HCT116 (cell line): ENCODE measurements around the gene CST2. TPM values are rescaled to one million over a fixed set of nuclear protein-coding genes. Genes with fewer than 3 reads are reported as not detected.

Source experiments
- ATAC-seq: fragments of 200-7000 bp; cut with Tn5 transposase; 2 replicates; pipeline ENCODE4 v1.9.1; 2020; ENCODE audit warnings: mild to moderate bottlenecking, moderate library complexity
- BruUV-seq: library from RNA; stranded (reverse); fragments of 400-500 nt; replicated peaks from 2 replicates; lab custom pipeline; 2021; lab: Mats Ljungman, UMichigan
- CTCF ChIA-PET: fragments of 300-600 bp; sonication (Branson Sonifier 250); formaldehyde crosslinking; loops from one replicate; lab custom pipeline; 2021; ENCODE audit warnings: antibody characterized with exemption; lab: Charles Lee
- POLR2A ChIA-PET: fragments of 300-600, 350-600 bp; sonication (Branson Sonifier 250); formaldehyde crosslinking; loops from one replicate; lab custom pipeline; 2021; ENCODE audit warnings: antibody characterized with exemption; lab: Charles Lee
- RAD21 ChIA-PET, 2 experiments: fragments of 300-600 bp; sonication (Branson Sonifier 250); formaldehyde crosslinking; loops; one replicate each; lab custom pipeline; 2023; ENCODE audit warnings: low total read pairs in 2 of 2; ENCODE audit not compliant: uncharacterized antibody in 2 of 2, unreplicated experiment in 2 of 2, low non-redundant PET in 1 of 2; lab: Charles Lee
- DNase-seq: peaks from one replicate; pipeline ENCODE4 v3.0.0-alpha.2; 2010; ENCODE audit warnings: low read depth, low spot score
- H2AFZ ChIP-seq: fragments of 200-600 bp; shearing (Covaris generic), sonication (generic); 2 replicates; pipeline ENCODE4 v1.6.1; 2017; ENCODE audit warnings: low read depth, mixed run types, mixed read lengths, antibody characterized with exemption, low read length; ENCODE audit not compliant: poor library complexity, severe bottlenecking
- H3K27ac ChIP-seq: 2 replicates; pipeline ENCODE4 v1.5.1; 2012; ENCODE audit warnings: low read depth, low read length
- H3K27me3 ChIP-seq: fragments of 200-600 bp; sonication (generic); 2 replicates; pipeline ENCODE4 v1.6.1; 2016; ENCODE audit warnings: mixed run types, low read length, mixed read lengths; ENCODE audit not compliant: insufficient read depth
- H3K36me3 ChIP-seq, 2 experiments: fragments of 200-500 bp in 1 of 2; fragments of 200-600 bp in 1 of 2; sonication (Bioruptor generic) in 1 of 2; sonication (generic) in 1 of 2; 2 replicates each; pipeline versions ENCODE4 v1.5.1 to v1.6.1; 2014 to 2016; ENCODE audit warnings: low read length in 2 of 2, inconsistent platforms in 1 of 2, mixed read lengths in 1 of 2, mixed run types in 1 of 2; ENCODE audit not compliant: insufficient read depth in 2 of 2, control insufficient read depth in 1 of 2
- H3K4me1 ChIP-seq, 2 experiments: fragments of 200-600 bp in 1 of 2; sonication (generic) in 1 of 2; 2 replicates each; pipeline versions ENCODE4 v1.5.1 to v1.6.1; 2012 to 2017; ENCODE audit warnings: low read length in 2 of 2, inconsistent platforms in 1 of 2, mild to moderate bottlenecking in 1 of 2, mixed read lengths in 1 of 2, mixed run types in 1 of 2, moderate library complexity in 1 of 2; ENCODE audit not compliant: insufficient read depth in 2 of 2, control insufficient read depth in 1 of 2
- H3K4me2 ChIP-seq: fragments of 200-600 bp; sonication (generic); 2 replicates; pipeline ENCODE4 v1.6.1; 2017; ENCODE audit warnings: mixed run types, low read length, mixed read lengths
- H3K4me3 ChIP-seq, 2 experiments: fragments of 200-600 bp in 1 of 2; sonication (generic) in 1 of 2; replicated peaks in 1 of 2; 2 replicates each; pipeline ENCODE4 v1.5.1; 2011 to 2016; ENCODE audit warnings: low read length in 2 of 2, control low read depth in 1 of 2, low read depth in 1 of 2, mild to moderate bottlenecking in 1 of 2, mixed read lengths in 1 of 2, mixed run types in 1 of 2
- H3K79me2 ChIP-seq: fragments of 200-600 bp; sonication (generic); 2 replicates; pipeline ENCODE4 v1.6.1; 2017; ENCODE audit warnings: mild to moderate bottlenecking, mixed run types, low read length, moderate library complexity, mixed read lengths; ENCODE audit not compliant: insufficient read depth
- H3K9ac ChIP-seq: fragments of 200-600 bp; sonication (generic); 2 replicates; pipeline ENCODE4 v1.6.1; 2016; ENCODE audit warnings: low read length, mixed read lengths
- H3K9me2 ChIP-seq: fragments of 200-600 bp; sonication (generic), shearing (Covaris generic); 2 replicates; pipeline ENCODE4 v1.6.1; 2017; ENCODE audit warnings: mixed run types, mild to moderate bottlenecking, moderate library complexity; ENCODE audit not compliant: insufficient read depth
- H3K9me3 ChIP-seq, 2 experiments: fragments of 200-500 bp in 1 of 2; fragments of 200-600 bp in 1 of 2; sonication (Bioruptor generic) in 1 of 2; sonication (generic) in 1 of 2; 2 replicates each; pipeline ENCODE4 v1.6.1; 2014 to 2017; ENCODE audit warnings: low read length in 2 of 2, mixed read lengths in 2 of 2, inconsistent platforms in 1 of 2, low read depth in 1 of 2, mild to moderate bottlenecking in 1 of 2, mixed run types in 1 of 2, moderate library complexity in 1 of 2; ENCODE audit not compliant: control insufficient read depth in 1 of 2, insufficient read depth in 1 of 2
- H4K20me1 ChIP-seq: fragments of 200-600 bp; sonication (generic), shearing (Covaris generic); 2 replicates; pipeline ENCODE4 v1.6.1; 2017; ENCODE audit warnings: mixed run types, mild to moderate bottlenecking, moderate library complexity; ENCODE audit not compliant: insufficient read depth
- CBX3 ChIP-seq: IDR thresholded peaks from 2 replicates; pipeline ENCODE4 v1.6.1; 2012; ENCODE audit warnings: low read depth
- CEBPB ChIP-seq: IDR thresholded peaks from 2 replicates; pipeline ENCODE4 v1.6.1; 2012; ENCODE audit warnings: low read depth
- CTCF ChIP-seq, 3 experiments: fragments of 200-600 bp in 1 of 3; sonication (generic) in 1 of 3; IDR thresholded peaks in 2 of 3; conservative IDR thresholded peaks in 1 of 3; 2 replicates each; pipeline ENCODE4 v1.5.1; 2012 to 2017; ENCODE audit warnings: low read depth in 2 of 3, low read length in 2 of 3, antibody characterized with exemption in 1 of 3, borderline replicate concordance in 1 of 3, control low read depth in 1 of 3, mild to moderate bottlenecking in 1 of 3, mixed read lengths in 1 of 3, mixed run types in 1 of 3, moderate library complexity in 1 of 3; ENCODE audit not compliant: insufficient read depth in 1 of 3
- EZH2phosphoT487 ChIP-seq: fragments of 200-600 bp; IDR thresholded peaks from 2 replicates; pipeline ENCODE4 v1.6.1; 2018; ENCODE audit warnings: antibody characterized with exemption, borderline replicate concordance
- MAX ChIP-seq: IDR thresholded peaks from 2 replicates; pipeline ENCODE4 v1.6.1; 2012
- POLR2A ChIP-seq: IDR thresholded peaks from 2 replicates; pipeline ENCODE4 v1.7.0; 2011; ENCODE audit warnings: borderline replicate concordance; ENCODE audit not compliant: insufficient read depth, insufficient read length; ENCODE audit errors: extremely low read depth
- POLR2AphosphoS5 ChIP-seq: IDR thresholded peaks from 2 replicates; pipeline ENCODE4 v1.6.1; 2011; ENCODE audit warnings: mild to moderate bottlenecking, low read depth, low read length, moderate library complexity
- RAD21 ChIP-seq: IDR thresholded peaks from 2 replicates; pipeline ENCODE4 v1.6.1; 2012; ENCODE audit warnings: low read depth, mild to moderate bottlenecking
- REST ChIP-seq: IDR thresholded peaks from 2 replicates; pipeline ENCODE4 v1.6.1; 2012; ENCODE audit warnings: low read depth
- SIN3A ChIP-seq: IDR thresholded peaks from 2 replicates; pipeline ENCODE4 v1.6.1; 2012; ENCODE audit warnings: low read depth
- SP1 ChIP-seq: IDR thresholded peaks from 2 replicates; pipeline ENCODE4 v1.6.1; 2012; ENCODE audit warnings: low read depth
- SRF ChIP-seq: IDR thresholded peaks from 2 replicates; pipeline ENCODE4 v1.6.1; 2012; ENCODE audit warnings: low read depth
- YY1 ChIP-seq: IDR thresholded peaks from 2 replicates; pipeline ENCODE4 v1.6.1; 2011; ENCODE audit warnings: low read length, low read depth, moderate library complexity, mild to moderate bottlenecking; ENCODE audit not compliant: insufficient replicate concordance; ENCODE audit errors: extremely low read depth
- intact Hi-C: fragments of 100-400 bp; cut with micrococcal nuclease; formaldehyde crosslinking; loops from 2 replicates; pipeline ENCODE4 v1.10.0; 2022
- total RNA-seq: library from RNA; stranded (reverse); gene quantifications from one replicate; pipeline ENCODE4 v1.2.1, GENCODE V29; 2021; ENCODE audit not compliant: unreplicated experiment

Gene CST2
- total RNA-seq, 1 experiment from 2014 or later, result not detected

- Histone ChIP-seq H3K36me3 (no peaks in the 10 kb centered on the region), H3K9ac (no peak overlapping the region), H3K79me2 (no peaks in the 10 kb centered on the region), H3K4me3 (no peak overlapping the region), H3K4me2 (no peak overlapping the region), H3K27me3 (no peaks in the 10 kb centered on the region), H3K9me3 (no peaks in the 10 kb centered on the region), H3K9me2 (no peaks in the 10 kb centered on the region), H4K20me1 (no peaks in the 10 kb centered on the region), H3K27ac (no peak overlapping the region), H3K4me1 (no peaks in the 10 kb centered on the region)
- ChIA-PET POLR2A (no interaction called here), RAD21 (no interaction called here), CTCF (no interaction called here)
- BruUV-seq, result no TSS peak
- ATAC-seq (no peak), DNase-seq (no peak)
- intact Hi-C loops, result no loop called here
- TF ChIP-seq SRF (no peak), RAD21 (no peak), SP1 (no peak), SIN3A (no peak), MAX (no peak), POLR2A (no peak)
- TF ChIP-seq, all 23 proteins: peak for 0
- H2AFZ ChIP-seq, result no peak overlapping the region
Measured at GRCh38 chr20:23857962-23858595, 31.6 kb upstream of the CST2 start.

GRCh38 chr20:23856736-23857135 lies 30.2 kb upstream of the CST2 start:
- intact Hi-C loops, result no loop called here
- Histone ChIP-seq H3K9me3 (no peaks in the 10 kb centered on the region), H4K20me1 (no peaks in the 10 kb centered on the region), H3K79me2 (no peaks in the 10 kb centered on the region), H3K27me3 (no peaks in the 10 kb centered on the region), H3K27ac (no peak overlapping the region), H3K9ac (no peak overlapping the region), H3K36me3 (no peaks in the 10 kb centered on the region), H3K9me2 (no peaks in the 10 kb centered on the region), H2AFZ (no peak overlapping the region), H3K4me2 (no peak overlapping the region), H3K4me1 (no peaks in the 10 kb centered on the region), H3K4me3 (no peak overlapping the region)
- ATAC-seq (no peak), DNase-seq (no peak)
- ChIA-PET CTCF (no interaction called here), POLR2A (no interaction called here), RAD21 (no interaction called here)
- no TSS peak for BruUV-seq
- TF ChIP-seq RAD21 (no peak), POLR2AphosphoS5 (no peak), POLR2A (no peak), CBX3 (no peak), SRF (no peak), CEBPB (no peak), REST (no peak), SP1 (no peak), YY1 (no peak), CTCF (IDR thresholded peaks at IDR 0.05 in 2 of 3, conservative IDR thresholded peaks at IDR 0.05 in 1 of 3; ENCODE audit: borderline replicate concordance in 1 of 3, insufficient read depth in 1 of 3, low read depth in 2 of 3, low read length in 2 of 3) (no peak), EZH2phosphoT487 (no peak)
